HEK293 (cell line): ENCODE measurements around the gene LPA.

Experiments
- CTCF ChIA-PET: fragments of 350-600 bp; formaldehyde crosslinking; extraction: SDS; loops from one replicate; lab custom pipeline; 2021; ENCODE audit warnings: antibody characterized with exemption; lab: Yijun Ruan, JAX
- POLR2A ChIA-PET: fragments of 300-600 bp; formaldehyde crosslinking; extraction: SDS; loops from one replicate; lab custom pipeline; 2020; ENCODE audit warnings: antibody characterized with exemption, inconsistent platforms; lab: Yijun Ruan, JAX
- H3K27ac ChIP-seq: fragments of 200-500 bp; sonication (Bioruptor generic); 2 replicates; pipeline ENCODE4 v1.5.1; 2014; ENCODE audit warnings: low read depth, low read length, control low read depth, inconsistent platforms; ENCODE audit errors: extremely low read depth
- H3K36me3 ChIP-seq, 2 experiments: fragments of 200-500 bp in 1 of 2; sonication (Bioruptor generic) in 1 of 2; 1 replicate in 1 of 2; 2 replicates in 1 of 2; pipeline ENCODE4 v1.5.1; 2014 to 2017; ENCODE audit warnings: inconsistent platforms in 2 of 2, low read length in 2 of 2; ENCODE audit not compliant: control insufficient read depth in 2 of 2, insufficient read depth in 1 of 2
- H3K4me1 ChIP-seq: fragments of 200-500 bp; sonication (Bioruptor generic); 2 replicates; pipeline ENCODE4 v1.5.1; 2014; ENCODE audit warnings: mild to moderate bottlenecking, low read length, inconsistent platforms; ENCODE audit not compliant: control insufficient read depth, insufficient read depth
- H3K4me3 ChIP-seq: 2 replicates; pipeline ENCODE4 v1.5.1; 2011; ENCODE audit warnings: low read depth, mild to moderate bottlenecking, control low read depth, low read length, moderate library complexity
- H3K9me3 ChIP-seq: fragments of 200-500 bp; sonication (Bioruptor generic); 2 replicates; pipeline ENCODE4 v1.5.1; 2014; ENCODE audit warnings: low read depth, low read length, inconsistent platforms; ENCODE audit not compliant: control insufficient read depth, insufficient read depth
- SCRT1 ChIP-seq: fragments of 450-650 bp; formaldehyde crosslinking; IDR thresholded peaks from 2 replicates; pipeline ENCODE4 v1.5.1; 2016; ENCODE audit warnings: missing biosample characterization, missing genetic modification characterization, borderline replicate concordance
- ZBTB21 ChIP-seq: fragments of 450-650 bp; formaldehyde crosslinking; IDR thresholded peaks from 2 replicates; pipeline ENCODE4 v1.5.1; 2017; ENCODE audit warnings: missing biosample characterization, missing genetic modification characterization
- ZFP3 ChIP-seq: fragments of 450-650 bp; formaldehyde crosslinking; IDR thresholded peaks from 2 replicates; pipeline ENCODE4 v1.5.1; 2016; ENCODE audit warnings: low read depth, missing biosample characterization, missing genetic modification characterization
- ZNF121 ChIP-seq: fragments of 450-650 bp; formaldehyde crosslinking; IDR thresholded peaks from 2 replicates; pipeline ENCODE4 v1.5.1; 2016; ENCODE audit warnings: missing biosample characterization, missing genetic modification characterization
- ZNF221 ChIP-seq: fragments of 450-650 bp; formaldehyde crosslinking; IDR thresholded peaks from 2 replicates; pipeline ENCODE4 v1.5.1; 2017; ENCODE audit warnings: missing biosample characterization, missing genetic modification characterization, borderline replicate concordance
- ZNF266 ChIP-seq: fragments of 450-650 bp; formaldehyde crosslinking; IDR thresholded peaks from 2 replicates; pipeline ENCODE4 v1.5.1; 2016; ENCODE audit warnings: missing biosample characterization, missing genetic modification characterization, low read depth
- ZNF274 ChIP-seq, 2 experiments: fragments of 200-500 bp in 1 of 2; fragments of 450-650 bp in 1 of 2; sonication (Bioruptor generic) in 1 of 2; formaldehyde crosslinking in 1 of 2; IDR thresholded peaks; 2 replicates each; pipeline versions ENCODE4 v1.5.1 to v1.6.1; 2014 to 2016; ENCODE audit warnings: borderline replicate concordance in 1 of 2, inconsistent platforms in 1 of 2, low read length in 1 of 2, missing biosample characterization in 1 of 2, missing genetic modification characterization in 1 of 2
- ZNF623 ChIP-seq: fragments of 450-650 bp; formaldehyde crosslinking; IDR thresholded peaks from 2 replicates; pipeline ENCODE4 v1.5.1; 2016; ENCODE audit warnings: missing biosample characterization, missing genetic modification characterization
- ZNF624 ChIP-seq: fragments of 450-650 bp; formaldehyde crosslinking; IDR thresholded peaks from 2 replicates; pipeline ENCODE4 v1.5.1; 2017; ENCODE audit warnings: missing biosample characterization, missing genetic modification characterization
- ZSCAN23 ChIP-seq: fragments of 450-650 bp; formaldehyde crosslinking; IDR thresholded peaks from 2 replicates; pipeline ENCODE4 v1.5.1; 2016; ENCODE audit warnings: missing biosample characterization, missing genetic modification characterization
- TF ChIP-seq, protein P1 (sequence below): fragments of 450-650 bp; formaldehyde crosslinking; IDR thresholded peaks from 2 replicates; pipeline ENCODE4 v1.5.1; 2016; ENCODE audit warnings: missing biosample characterization, missing genetic modification characterization
- TF ChIP-seq, protein P2 (sequence below): fragments of 450-650 bp; formaldehyde crosslinking; IDR thresholded peaks from 2 replicates; pipeline ENCODE4 v1.5.1; 2017; ENCODE audit warnings: missing biosample characterization, missing genetic modification characterization
- TF ChIP-seq, protein P3 (sequence below): fragments of 450-650 bp; formaldehyde crosslinking; IDR thresholded peaks from 2 replicates; pipeline ENCODE4 v1.5.1; 2016; ENCODE audit warnings: missing biosample characterization, missing genetic modification characterization, low read depth
- TF ChIP-seq, protein P4 (sequence below): fragments of 450-650 bp; formaldehyde crosslinking; IDR thresholded peaks from 2 replicates; pipeline ENCODE4 v1.5.1; 2016; ENCODE audit warnings: missing biosample characterization, missing genetic modification characterization, borderline replicate concordance
- TF ChIP-seq, protein P5 (sequence below): fragments of 450-650 bp; formaldehyde crosslinking; IDR thresholded peaks from 2 replicates; pipeline ENCODE4 v1.5.1; 2016; ENCODE audit warnings: missing biosample characterization, missing genetic modification characterization
- TF ChIP-seq, protein P6 (sequence below): fragments of 450-650 bp; formaldehyde crosslinking; IDR thresholded peaks from 2 replicates; pipeline ENCODE4; 2016; ENCODE audit warnings: missing biosample characterization, missing genetic modification characterization

LPA gene

DNA sequence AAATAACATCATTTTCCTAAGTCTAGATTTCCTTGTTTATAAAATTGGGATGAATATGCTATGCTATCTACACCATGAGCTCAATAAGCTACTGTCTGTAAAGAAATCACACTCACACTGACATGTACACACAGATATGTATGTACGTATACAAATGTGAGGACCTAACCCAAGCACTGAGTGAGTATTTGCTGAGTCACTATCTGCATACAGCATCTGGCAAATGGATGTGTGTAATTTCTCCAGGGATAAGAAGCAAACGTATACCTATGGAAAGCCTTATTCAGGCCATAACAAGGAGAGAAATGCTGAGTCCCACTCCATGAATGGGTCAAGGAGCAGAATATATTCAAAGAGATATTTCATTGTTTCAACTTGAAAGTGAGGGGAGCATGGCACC lies 153.9 kb downstream of the LPA start:
- Histone ChIP-seq H3K4me1 (no peaks in the 10 kb centered on the region), H3K36me3 (no peaks in the 10 kb centered on the region)
- TF ChIP-seq, protein P1, sequence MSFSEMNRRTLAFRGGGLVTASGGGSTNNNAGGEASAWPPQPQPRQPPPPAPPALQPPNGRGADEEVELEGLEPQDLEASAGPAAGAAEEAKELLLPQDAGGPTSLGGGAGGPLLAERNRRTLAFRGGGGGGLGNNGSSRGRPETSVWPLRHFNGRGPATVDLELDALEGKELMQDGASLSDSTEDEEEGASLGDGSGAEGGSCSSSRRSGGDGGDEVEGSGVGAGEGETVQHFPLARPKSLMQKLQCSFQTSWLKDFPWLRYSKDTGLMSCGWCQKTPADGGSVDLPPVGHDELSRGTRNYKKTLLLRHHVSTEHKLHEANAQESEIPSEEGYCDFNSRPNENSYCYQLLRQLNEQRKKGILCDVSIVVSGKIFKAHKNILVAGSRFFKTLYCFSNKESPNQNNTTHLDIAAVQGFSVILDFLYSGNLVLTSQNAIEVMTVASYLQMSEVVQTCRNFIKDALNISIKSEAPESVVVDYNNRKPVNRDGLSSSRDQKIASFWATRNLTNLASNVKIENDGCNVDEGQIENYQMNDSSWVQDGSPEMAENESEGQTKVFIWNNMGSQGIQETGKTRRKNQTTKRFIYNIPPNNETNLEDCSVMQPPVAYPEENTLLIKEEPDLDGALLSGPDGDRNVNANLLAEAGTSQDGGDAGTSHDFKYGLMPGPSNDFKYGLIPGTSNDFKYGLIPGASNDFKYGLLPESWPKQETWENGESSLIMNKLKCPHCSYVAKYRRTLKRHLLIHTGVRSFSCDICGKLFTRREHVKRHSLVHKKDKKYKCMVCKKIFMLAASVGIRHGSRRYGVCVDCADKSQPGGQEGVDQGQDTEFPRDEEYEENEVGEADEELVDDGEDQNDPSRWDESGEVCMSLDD = no peak
- TF ChIP-seq ZNF274 (IDR thresholded peaks at IDR 0.05; ENCODE audit: low read length) = no peak
- TF ChIP-seq ZNF274 (tag by site-specific recombination; IDR thresholded peaks at IDR 0.05; ENCODE audit: borderline replicate concordance) = no peak
- no peak for TF ChIP-seq ZBTB21 (tag by site-specific recombination)
- TF ChIP-seq ZNF221 = no peak
- TF ChIP-seq, protein P2, sequence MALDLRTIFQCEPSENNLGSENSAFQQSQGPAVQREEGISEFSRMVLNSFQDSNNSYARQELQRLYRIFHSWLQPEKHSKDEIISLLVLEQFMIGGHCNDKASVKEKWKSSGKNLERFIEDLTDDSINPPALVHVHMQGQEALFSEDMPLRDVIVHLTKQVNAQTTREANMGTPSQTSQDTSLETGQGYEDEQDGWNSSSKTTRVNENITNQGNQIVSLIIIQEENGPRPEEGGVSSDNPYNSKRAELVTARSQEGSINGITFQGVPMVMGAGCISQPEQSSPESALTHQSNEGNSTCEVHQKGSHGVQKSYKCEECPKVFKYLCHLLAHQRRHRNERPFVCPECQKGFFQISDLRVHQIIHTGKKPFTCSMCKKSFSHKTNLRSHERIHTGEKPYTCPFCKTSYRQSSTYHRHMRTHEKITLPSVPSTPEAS (tag by site-specific recombination) = no peak
- no peak for TF ChIP-seq ZFP3
- TF ChIP-seq, all 188 proteins: peak for 0
- no peaks in the 10 kb centered on the region for H3K9me3 ChIP-seq
- ChIA-PET CTCF (interaction anchor here (2.0 to 3.5 kb wide), 2 partner anchors 9 to 24 kb away, joined by 6 to 20 read pairs; no protein-coding TSS in a partner anchor), POLR2A (no interaction called here)
- H3K27ac ChIP-seq = no peak overlapping the region
- H3K4me3 ChIP-seq = no peak overlapping the region

DNA sequence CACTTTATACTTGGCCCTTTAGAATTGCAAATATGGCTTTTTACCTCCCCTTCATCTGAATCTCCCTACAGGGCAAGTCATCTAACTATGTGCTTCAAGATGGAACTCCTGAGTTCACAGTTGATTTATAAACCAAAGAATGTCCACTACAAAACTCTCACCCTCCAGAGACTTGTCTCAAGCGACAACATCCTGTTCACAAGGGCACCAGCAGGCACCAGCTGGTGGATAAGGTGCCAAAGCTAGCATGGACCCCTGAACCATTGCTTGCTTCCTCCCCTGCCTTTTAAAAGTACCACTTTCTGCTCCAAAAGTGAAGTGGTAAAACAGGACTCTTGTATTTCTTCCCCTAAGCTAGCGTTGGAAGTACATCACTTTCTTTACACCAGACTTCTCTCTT lies 154.5 kb downstream of the LPA start:
- ChIA-PET CTCF (interaction anchor here (2.0 to 3.5 kb wide), 2 partner anchors 10 to 24 kb away, joined by 6 to 20 read pairs; no protein-coding TSS in a partner anchor), POLR2A (no interaction called here)
- Histone ChIP-seq H3K9me3 (no peaks in the 10 kb centered on the region), H3K4me3 (no peak overlapping the region), H3K36me3 (no peaks in the 10 kb centered on the region), H3K4me1 (no peaks in the 10 kb centered on the region), H3K27ac (no peak overlapping the region)
- TF ChIP-seq ZNF121 (tag by site-specific recombination) (no peak), SCRT1 (tag by site-specific recombination) (no peak), ZSCAN23 (tag by site-specific recombination) (no peak), ZNF624 (tag by site-specific recombination) (no peak), ZNF266 (tag by site-specific recombination) (no peak), ZNF623 (no peak)
- TF ChIP-seq, protein P3, sequence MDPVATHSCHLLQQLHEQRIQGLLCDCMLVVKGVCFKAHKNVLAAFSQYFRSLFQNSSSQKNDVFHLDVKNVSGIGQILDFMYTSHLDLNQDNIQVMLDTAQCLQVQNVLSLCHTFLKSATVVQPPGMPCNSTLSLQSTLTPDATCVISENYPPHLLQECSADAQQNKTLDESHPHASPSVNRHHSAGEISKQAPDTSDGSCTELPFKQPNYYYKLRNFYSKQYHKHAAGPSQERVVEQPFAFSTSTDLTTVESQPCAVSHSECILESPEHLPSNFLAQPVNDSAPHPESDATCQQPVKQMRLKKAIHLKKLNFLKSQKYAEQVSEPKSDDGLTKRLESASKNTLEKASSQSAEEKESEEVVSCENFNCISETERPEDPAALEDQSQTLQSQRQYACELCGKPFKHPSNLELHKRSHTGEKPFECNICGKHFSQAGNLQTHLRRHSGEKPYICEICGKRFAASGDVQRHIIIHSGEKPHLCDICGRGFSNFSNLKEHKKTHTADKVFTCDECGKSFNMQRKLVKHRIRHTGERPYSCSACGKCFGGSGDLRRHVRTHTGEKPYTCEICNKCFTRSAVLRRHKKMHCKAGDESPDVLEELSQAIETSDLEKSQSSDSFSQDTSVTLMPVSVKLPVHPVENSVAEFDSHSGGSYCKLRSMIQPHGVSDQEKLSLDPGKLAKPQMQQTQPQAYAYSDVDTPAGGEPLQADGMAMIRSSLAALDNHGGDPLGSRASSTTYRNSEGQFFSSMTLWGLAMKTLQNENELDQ = no peak
- TF ChIP-seq, protein P4, sequence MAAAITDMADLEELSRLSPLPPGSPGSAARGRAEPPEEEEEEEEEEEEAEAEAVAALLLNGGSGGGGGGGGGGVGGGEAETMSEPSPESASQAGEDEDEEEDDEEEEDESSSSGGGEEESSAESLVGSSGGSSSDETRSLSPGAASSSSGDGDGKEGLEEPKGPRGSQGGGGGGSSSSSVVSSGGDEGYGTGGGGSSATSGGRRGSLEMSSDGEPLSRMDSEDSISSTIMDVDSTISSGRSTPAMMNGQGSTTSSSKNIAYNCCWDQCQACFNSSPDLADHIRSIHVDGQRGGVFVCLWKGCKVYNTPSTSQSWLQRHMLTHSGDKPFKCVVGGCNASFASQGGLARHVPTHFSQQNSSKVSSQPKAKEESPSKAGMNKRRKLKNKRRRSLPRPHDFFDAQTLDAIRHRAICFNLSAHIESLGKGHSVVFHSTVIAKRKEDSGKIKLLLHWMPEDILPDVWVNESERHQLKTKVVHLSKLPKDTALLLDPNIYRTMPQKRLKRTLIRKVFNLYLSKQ (tag by site-specific recombination) = no peak
- TF ChIP-seq, protein P5, sequence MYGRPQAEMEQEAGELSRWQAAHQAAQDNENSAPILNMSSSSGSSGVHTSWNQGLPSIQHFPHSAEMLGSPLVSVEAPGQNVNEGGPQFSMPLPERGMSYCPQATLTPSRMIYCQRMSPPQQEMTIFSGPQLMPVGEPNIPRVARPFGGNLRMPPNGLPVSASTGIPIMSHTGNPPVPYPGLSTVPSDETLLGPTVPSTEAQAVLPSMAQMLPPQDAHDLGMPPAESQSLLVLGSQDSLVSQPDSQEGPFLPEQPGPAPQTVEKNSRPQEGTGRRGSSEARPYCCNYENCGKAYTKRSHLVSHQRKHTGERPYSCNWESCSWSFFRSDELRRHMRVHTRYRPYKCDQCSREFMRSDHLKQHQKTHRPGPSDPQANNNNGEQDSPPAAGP (tag by site-specific recombination) = no peak
- TF ChIP-seq, protein P6, sequence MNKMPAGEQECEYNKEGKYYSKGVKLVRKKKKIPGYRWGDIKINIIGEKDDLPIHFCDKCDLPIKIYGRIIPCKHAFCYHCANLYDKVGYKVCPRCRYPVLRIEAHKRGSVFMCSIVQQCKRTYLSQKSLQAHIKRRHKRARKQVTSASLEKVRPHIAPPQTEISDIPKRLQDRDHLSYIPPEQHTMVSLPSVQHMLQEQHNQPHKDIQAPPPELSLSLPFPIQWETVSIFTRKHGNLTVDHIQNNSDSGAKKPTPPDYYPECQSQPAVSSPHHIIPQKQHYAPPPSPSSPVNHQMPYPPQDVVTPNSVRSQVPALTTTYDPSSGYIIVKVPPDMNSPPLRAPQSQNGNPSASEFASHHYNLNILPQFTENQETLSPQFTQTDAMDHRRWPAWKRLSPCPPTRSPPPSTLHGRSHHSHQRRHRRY (tag by site-specific recombination) = no peak
